OCI-M2 (cell line): ENCODE measurements around the gene ZNF140.
A peak's percentile ranks its signal among the peaks of the same experiment; 100 is the strongest.

Source experiments
- DNase-seq: peaks from one replicate; lab custom pipeline; 2025; ENCODE audit not compliant: unreplicated experiment; lab: John Stamatoyannopoulos, UW

Gene ZNF140

DNA sequence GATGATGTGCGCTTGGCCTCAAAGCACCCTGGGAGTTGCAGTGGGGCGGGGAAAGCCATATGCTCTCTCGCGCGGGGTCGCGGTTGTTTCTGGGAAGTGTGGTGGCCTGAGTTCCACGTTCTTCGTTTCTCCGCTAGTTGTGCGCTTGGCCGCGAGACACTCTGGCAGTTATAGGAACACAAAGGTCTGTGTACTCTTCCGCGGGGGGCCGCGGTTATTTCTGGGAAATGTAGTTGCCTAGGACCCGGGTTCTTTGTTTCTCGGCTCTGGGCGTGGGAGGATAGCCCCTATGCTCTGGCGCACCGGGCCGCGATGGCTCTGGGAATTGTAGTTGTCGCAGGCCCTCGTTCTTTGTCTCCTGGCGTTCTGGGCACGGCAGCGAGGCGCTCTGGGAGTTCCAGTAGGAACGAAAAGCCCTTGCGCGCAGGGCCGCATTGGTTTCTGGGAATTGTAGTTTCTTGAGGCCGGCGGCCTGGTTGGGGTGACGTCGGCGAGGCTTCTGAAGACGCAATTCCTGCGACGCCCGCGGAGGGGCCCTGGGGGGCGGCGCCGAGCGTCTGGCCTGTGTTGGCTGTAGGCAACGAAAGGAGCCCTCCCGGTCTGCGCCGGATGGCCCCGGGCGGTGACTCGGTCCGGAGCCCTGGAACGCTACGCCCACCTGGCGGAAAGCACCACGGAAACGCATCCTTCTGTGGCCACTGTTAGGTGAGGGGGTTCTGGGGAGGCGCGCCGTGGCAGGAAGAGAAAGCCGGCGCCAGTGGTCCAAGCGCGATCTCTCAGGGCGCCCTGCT lies at the start of gene ZNF140:
ZNF140 (plus strand) TSS at position 556 of the 791 bp plus-strand sequence. CDS start 398 bp downstream, outside the sequence.
- peak; percentile 65 for DNase-seq

DNA sequence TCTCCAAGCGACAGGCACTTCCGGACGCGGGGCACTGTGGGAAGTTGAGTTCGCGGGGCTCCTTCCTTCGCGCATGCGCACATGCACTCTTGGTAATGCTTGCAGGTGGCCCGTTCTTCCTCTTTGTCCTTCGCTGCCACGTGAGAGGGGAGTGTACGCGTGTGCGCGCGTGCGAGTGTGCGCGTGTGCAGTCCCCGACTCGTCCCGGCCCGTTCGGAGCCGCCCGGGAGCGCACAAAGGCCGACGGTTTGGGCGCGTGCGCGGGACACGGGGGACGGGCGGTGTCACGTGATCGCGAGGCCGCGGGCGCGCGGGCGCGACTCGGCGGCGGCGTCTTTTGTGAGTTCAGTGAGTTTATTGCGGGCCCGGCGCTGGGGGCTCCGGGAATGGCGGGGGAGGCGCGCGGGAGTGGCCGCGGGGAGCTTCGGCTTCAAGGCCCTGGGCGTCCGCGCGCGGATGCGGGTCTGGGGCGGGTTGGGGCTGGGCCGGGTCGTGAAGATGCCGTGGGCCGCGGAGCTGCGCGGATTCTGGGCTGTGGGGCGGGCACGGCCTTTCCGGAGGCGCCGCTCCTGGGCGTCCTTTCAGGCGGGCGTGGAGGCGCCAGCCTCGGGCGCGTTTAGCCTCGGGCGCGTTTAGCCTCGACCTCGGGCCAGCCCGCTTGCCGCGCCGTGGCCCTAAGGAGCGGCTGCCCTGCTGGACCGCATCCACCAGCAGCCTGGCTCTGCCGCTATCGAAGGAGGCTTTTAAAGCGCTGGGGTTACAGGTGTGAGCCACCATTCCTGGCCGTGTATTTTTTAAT lies 43.3 kb upstream of the ZNF140 start, which contains the start of gene ZNF84:
ZNF84 (plus strand) TSS at position 303 of the 799 bp plus-strand sequence. CDS start 3,959 bp downstream, outside the sequence.
- peak; percentile 56 for DNase-seq

GRCh38 chr12:133038118-133038709 lies 42.5 kb upstream of the ZNF140 start:
- DNase-seq = no peak

DNA sequence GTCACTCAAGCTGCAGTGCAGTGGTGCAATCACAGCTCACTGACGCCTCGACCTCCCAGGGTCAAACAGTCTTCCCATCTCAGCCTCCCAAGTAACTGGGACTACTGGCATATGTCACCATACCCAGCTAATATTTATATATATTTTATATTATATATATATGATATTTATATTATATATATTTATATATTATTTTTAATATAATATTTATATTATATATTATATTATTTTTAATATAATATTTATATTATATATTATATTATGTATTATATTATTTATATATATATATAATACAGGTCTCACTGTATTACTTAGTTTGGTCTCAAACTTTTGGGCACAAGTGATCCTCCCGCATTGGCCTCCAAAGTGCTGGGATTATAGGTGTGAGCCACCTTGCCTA lies 34.0 kb upstream of the ZNF140 start:
- DNase-seq = no peak

DNA sequence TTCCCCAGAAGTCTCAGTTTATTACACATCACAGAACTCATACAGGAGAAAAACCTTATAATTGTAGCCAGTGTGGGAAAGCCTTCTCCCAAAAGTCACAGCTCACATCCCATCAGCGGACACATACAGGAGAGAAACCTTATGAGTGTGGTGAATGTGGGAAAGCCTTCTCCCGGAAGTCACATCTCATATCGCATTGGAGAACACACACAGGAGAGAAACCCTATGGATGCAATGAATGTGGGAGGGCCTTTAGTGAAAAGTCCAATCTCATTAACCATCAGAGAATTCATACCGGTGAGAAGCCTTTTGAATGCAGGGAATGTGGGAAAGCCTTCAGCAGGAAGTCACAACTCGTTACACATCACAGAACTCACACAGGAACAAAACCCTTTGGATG lies 23.3 kb upstream of the ZNF140 start:
- no peak for DNase-seq

- no peak for DNase-seq
These were observed 22.3 kb upstream of the ZNF140 start for GRCh38 chr12:133058203-133059113.

GRCh38 chr12:133061954-133062353 lies 18.8 kb upstream of the ZNF140 start:
- no peak for DNase-seq

DNA sequence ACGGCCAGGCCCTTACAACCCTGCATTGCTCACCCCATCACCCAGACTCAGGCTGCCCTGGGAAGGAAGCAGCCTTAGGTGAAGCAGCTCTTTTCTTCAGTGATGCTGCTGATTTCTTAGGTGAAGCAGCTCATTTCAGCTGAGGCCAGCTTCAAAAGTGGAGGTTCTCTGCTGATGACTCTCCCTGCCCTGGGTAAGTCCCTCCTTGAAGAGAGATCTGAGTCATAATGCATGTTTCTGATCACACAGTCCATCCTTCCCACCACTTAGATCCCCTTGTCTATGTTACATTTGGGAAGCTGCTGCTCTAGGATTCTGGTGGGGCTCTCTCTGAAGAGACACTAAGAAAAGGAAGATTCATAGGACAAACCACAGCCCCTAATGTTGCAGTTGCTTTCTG lies 17.2 kb upstream of the ZNF140 start:
- no peak for DNase-seq

GRCh38 chr12:133073836-133074235 lies 6.9 kb upstream of the ZNF140 start:
- DNase-seq = no peak

DNA sequence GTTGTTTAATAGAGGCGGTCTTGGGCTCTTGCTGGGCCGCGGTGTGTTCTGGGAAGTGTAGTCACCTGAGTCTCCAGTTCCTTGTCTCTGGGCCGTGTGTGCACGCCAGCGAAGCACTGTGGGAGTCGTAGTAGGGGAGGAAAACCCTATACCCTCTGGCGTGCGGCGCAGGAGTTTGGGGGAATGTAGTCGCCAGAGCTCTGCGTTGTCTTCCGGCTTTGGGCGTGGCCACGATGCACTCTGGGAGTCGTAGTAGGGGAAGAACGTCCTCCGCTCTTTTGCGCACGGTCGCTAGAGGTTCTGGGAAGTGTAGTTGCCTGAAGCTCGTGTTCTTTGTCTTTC lies 726 bp upstream of the ZNF140 start:
- peak; percentile 77 for DNase-seq

- DNase-seq = no peak
These were observed 547 bp downstream of the ZNF140 start for GRCh38 chr12:133081159-133081780.

GRCh38 chr12:133083345-133083744 lies 2.6 kb downstream of the ZNF140 start:
- no peak for DNase-seq

GRCh38 chr12:133105620-133106019 lies 24.9 kb downstream of the ZNF140 start:
- no peak for DNase-seq

- no peak for DNase-seq
These were observed 25.5 kb downstream of the ZNF140 start for GRCh38 chr12:133106253-133106652.

DNA sequence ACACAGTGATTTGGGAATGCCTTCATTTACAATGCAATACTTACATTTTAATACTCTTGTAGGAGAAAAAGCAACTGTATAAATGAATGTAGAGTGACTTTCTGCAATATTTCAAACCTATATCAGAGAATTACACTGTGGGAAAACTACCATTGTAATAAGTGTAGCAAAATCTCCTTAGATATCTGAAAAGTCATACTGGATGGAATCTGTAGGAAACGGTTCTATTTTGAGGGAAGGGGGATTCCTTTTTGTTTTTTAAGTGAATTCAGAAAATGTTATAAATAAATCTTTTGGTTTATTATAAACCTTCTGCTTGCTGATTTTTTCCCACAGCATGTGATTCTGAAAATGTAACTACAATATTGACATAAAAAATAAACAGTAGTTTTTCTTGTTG lies 26.4 kb downstream of the ZNF140 start:
- no peak for DNase-seq

DNA sequence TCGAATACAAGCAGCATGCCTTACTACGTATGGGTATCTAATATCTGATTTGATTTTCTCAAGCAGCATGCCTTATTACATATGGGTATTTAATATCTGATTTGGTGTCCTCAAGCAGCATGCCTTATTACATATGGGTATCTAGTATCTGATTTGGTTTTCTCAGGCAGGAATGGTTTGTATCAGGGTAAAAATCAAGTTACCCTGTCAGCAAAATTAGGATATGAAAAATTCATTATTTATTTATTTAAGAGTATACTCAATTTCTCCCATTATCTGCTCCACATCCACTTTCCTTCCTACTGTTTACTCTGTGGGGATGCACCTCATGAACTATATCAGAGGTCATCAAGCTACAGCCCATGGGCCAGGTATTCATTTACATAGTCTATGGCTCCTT lies 27.4 kb downstream of the ZNF140 start:
- DNase-seq = no peak

DNA sequence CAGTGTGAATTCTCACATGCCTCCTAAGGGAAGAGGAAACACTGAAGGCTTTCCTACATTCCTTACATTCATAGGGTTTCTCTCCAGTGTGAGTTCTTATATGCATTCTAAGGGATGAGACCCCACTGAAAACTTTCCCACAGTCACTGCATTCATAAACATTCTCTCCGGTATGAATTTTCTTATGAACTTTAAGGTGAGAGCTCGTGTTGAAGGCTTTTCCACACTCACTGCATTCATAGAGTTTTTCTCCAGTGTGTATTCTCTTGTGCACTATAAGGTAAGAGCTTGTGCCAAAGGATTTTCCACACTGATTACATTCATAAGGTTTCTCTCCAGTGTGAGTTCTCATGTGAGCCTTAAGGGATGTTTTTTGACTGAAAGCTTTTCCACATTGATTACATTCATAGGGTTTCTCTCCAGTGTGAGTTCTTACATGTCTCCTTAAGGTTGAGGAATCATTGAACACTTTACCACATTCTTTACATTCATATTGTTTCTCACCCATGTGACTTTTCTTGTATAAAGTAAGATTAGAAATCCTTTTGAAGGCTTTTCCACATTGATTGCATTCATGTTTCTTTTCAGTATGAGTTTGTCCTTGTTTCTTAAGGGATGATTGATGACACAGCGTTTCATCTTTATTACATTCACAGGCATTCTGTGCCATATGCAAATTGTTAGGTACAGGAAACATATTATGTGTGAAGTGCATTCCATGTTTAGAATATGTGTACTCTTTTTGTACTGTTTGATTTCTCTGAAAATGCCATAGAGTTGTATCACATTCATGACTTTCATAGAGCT lies 39.9 kb downstream of the ZNF140 start:
- DNase-seq = no peak

DNA sequence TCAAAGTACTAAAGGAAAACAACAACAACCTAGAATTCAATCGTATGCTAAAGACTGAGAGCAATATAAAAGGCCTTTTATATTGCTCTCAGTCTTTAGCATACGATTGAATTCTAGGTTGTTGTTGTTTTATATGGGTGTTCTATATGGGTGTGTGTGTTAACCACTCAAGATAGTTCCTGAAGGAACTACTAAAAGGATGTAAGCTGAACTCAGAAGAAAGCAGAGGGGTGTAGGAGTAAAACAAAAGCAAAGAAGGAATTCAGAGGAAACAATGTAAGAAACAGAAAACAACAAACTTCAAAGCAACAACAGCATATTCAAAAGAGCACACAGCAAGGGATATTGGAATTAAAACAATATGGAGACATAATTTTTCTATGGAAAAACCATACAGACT lies 44.0 kb downstream of the ZNF140 start:
- DNase-seq = no peak

DNA sequence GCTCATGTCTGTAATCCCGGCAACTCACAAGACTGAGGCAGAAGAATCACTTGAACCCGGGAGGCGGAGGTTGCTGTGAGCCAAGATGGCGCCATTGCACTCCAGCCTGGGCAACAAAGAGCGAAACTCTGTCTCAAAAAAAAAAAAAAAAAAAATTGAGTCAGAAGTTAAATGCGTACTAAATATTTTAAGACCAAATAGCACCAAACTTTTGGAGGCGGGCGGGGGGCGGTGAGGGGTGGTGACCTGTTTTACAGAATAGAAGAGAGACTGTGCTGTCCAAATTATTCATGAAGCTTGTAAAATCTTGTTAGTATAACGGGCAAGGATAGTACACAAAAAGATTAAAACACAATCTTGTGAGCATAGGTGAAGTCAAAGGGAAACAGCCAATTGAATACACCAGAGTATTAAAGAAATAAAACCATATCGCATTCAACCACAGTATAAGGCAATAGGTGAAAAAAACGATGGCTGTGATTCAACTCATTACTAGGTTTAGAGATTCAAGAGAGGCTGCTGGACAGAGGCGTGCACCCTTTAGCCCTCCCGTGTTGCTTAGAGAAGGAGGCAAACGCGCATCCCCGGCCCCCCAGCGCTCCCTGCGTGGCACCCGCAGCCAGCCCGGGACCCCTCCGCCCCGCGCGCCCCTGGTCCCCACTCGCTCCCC lies 48.8 kb downstream of the ZNF140 start:
- DNase-seq = peak; percentile 28
